Ovary (tissue), 9 donors: ENCODE data around the gene UAP1. TPM values are rescaled to one million over a fixed set of nuclear protein-coding genes. Genes with fewer than 3 reads are reported as not detected.
"Not testable (repeated sequence)": the region's sequence is repeated elsewhere in the genome, so short reads cannot be mapped to it uniquely, and the experiment has no call there.

Source experiments
- DNase-seq, 5 donors: peaks; one replicate each; pipeline ENCODE4 v3.0.0-alpha.2; 2019 to 2020
- H3K27ac ChIP-seq, 2 donors: fragments of 200-600 bp; one replicate each; pipeline versions ENCODE4 v1.5.1 to v1.8.0; 2019 to 2022
- H3K27me3 ChIP-seq: fragments of 200-600 bp; one replicate; pipeline ENCODE4 v1.8.0; 2022
- H3K36me3 ChIP-seq: fragments of 200-600 bp; sonication (generic); one replicate; pipeline ENCODE4 v1.5.1; 2019
- H3K4me1 ChIP-seq: one replicate; pipeline ENCODE4 v1.8.1; 2013; ENCODE audit warnings: mild to moderate bottlenecking, moderate library complexity; ENCODE audit not compliant: insufficient read depth
- H3K4me3 ChIP-seq: fragments of 200-600 bp; sonication (generic); one replicate; pipeline ENCODE4 v1.5.1; 2017
- H3K9me3 ChIP-seq, 2 donors: fragments of 200-600 bp in 1 of 2; sonication (generic) in 1 of 2; one replicate each; pipeline versions ENCODE4 v1.5.1 to v1.8.1; 2013 to 2019; ENCODE audit warnings: mild to moderate bottlenecking in 1 of 2, moderate library complexity in 1 of 2
- CTCF ChIP-seq, 3 donors: fragments of 450-650 bp in 2 of 3; fragments of 200-600 bp in 1 of 3; IDR thresholded peaks; one replicate each; pipeline versions ENCODE4 v1.5.1 to v1.8.0; 2016 to 2022; ENCODE audit warnings: antibody characterized with exemption in 3 of 3, mild to moderate bottlenecking in 1 of 3
- EP300 ChIP-seq: sonication (generic); formaldehyde crosslinking; IDR thresholded peaks from one replicate; pipeline ENCODE4 v1.6.1; 2017; ENCODE audit warnings: antibody characterized with exemption
- POLR2A ChIP-seq: fragments of 450-650 bp; IDR thresholded peaks from one replicate; pipeline ENCODE4 v1.6.1; 2017; ENCODE audit warnings: antibody characterized with exemption, mild to moderate bottlenecking, moderate library complexity
- WGBS, 3 donors: extraction: QIAGEN DNeasy Blood & Tissue Kit in 1 of 3; methylation state at CpG; one replicate each; pipeline versions ENCODE4 v1.1.5 to v1.1.7; 2013 to 2017; 5-methylcytosine and 5-hydroxymethylcytosine counted together
- intact Hi-C, 4 donors: fragments of 100-400 bp; cut with DNase I; formaldehyde crosslinking; loops; one replicate each; pipeline versions ENCODE4 v1.11.0 to v1.15.1; 2022 to 2023
- polyA plus RNA-seq, 2 donors: library from polyadenylated mRNA; stranded (reverse); fragments of 200-250 nt in 1 of 2; fragments of 350-450 nt in 1 of 2; fragmentation: Illumina TruSeq in 1 of 2; extraction: RNeasy Lipid Tissue Mini Kit (QIAGEN cat#74804) in 1 of 2; gene quantifications; one replicate each; pipeline ENCODE4 v1.2.3, GENCODE V29; 2013 to 2014
- total RNA-seq, 7 donors: library from RNA; depleted of rRNA in 2 of 7; stranded (reverse); fragments of >200 nt in 2 of 7; fragmentation: NEBNext Ultra II Directional in 3 of 7; extraction: Animal tissue kit (Norgen Biotek cat#: 25700) in 3 of 7; gene quantifications; one replicate each; pipeline versions ENCODE4 v1.1.0 to v1.2.4, GENCODE V29; 2016 to 2023
- donor health status: DM: no; HTN: no; CAD: no; lungs with moderate emphysema.
- donor health status: DM: no; HTN: no; CAD: no.
- donor health status: Bipolar disorder and iron deficiency.
- donor health status: DM: yes; HTN: yes; CAD: no.
- donor health status: DM: no; HTN: no; CAD: no.
- donor health status: DM: yes; HTN: yes; CAD: no.

The UAP1 gene
- total and polyA plus RNA-seq, 9 donors: 31.2 to 108 (median 49.3) TPM

- Histone ChIP-seq H3K27ac (no peak overlapping the region), H3K4me3 (no peak overlapping the region), H3K36me3 (no peaks in the 10 kb centered on the region), H3K27me3 (no peaks in the 10 kb centered on the region), H3K4me1 (peaks cover 2% of the 10 kb centered on the region), H3K9me3 (no peaks in the 10 kb centered on the region)
- no peak for DNase-seq
- intact Hi-C loops: no loop called here
- no peak for TF ChIP-seq CTCF (IDR thresholded peaks at IDR 0.05)
- TF ChIP-seq POLR2A: no peak
- no peak for TF ChIP-seq EP300
- WGBS, 3 donors: 20 to 41% (median 32%) methylated on average over 1 of the region's 1 CpG
Observed at GRCh38 chr1:162571696-162572095, 10.2 kb downstream of the UAP1 start.

GRCh38 chr1:162573136-162573535 is 11.6 kb downstream of the UAP1 start:
- 90 to 92% (median 91%) methylated on average over 1 of the region's 1 CpG for WGBS, 3 donors
- H3K36me3 ChIP-seq: no peaks in the 10 kb centered on the region
- intact Hi-C loops: no loop called here
- TF ChIP-seq CTCF (IDR thresholded peaks at IDR 0.05) (no peak), POLR2A (no peak), EP300 (no peak)
- no peaks in the 10 kb centered on the region for H3K27me3 ChIP-seq
- no peak overlapping the region for H3K27ac ChIP-seq
- no peaks in the 10 kb centered on the region for H3K9me3 ChIP-seq
- peaks cover 2% of the 10 kb centered on the region for H3K4me1 ChIP-seq
- DNase-seq: no peak
- H3K4me3 ChIP-seq: no peak overlapping the region

GRCh38 chr1:162578071-162578700 is 16.7 kb downstream of the UAP1 start:
- no peak overlapping the region for H3K27ac ChIP-seq
- intact Hi-C loops: no loop called here
- no peak overlapping the region for H3K4me3 ChIP-seq
- no peaks in the 10 kb centered on the region for H3K27me3 ChIP-seq
- DNase-seq: no peak
- no peak for TF ChIP-seq POLR2A
- H3K4me1 ChIP-seq: no peaks in the 10 kb centered on the region
- 75 to 87% (median 84%) methylated on average over 4 of the region's 4 CpGs for WGBS, 3 donors
- no peaks in the 10 kb centered on the region for H3K9me3 ChIP-seq
- H3K36me3 ChIP-seq: no peaks in the 10 kb centered on the region

- intact Hi-C loops: no loop called here
- Histone ChIP-seq H3K36me3 (no peaks in the 10 kb centered on the region), H3K27me3 (no peaks in the 10 kb centered on the region), H3K4me1 (no peaks in the 10 kb centered on the region), H3K4me3 (no peak overlapping the region), H3K9me3 (no peaks in the 10 kb centered on the region), H3K27ac (no peak overlapping the region)
- DNase-seq: no peak
- 88 to 94% (median 89%) methylated on average over 1 of the region's 1 CpG for WGBS, 3 donors
- TF ChIP-seq EP300 (no peak), CTCF (IDR thresholded peaks at IDR 0.05) (no peak), POLR2A (no peak)
Observed at GRCh38 chr1:162578936-162579335, 17.4 kb downstream of the UAP1 start.

- Histone ChIP-seq H3K4me1 (no peaks in the 10 kb centered on the region), H3K27me3 (no peaks in the 10 kb centered on the region), H3K36me3 (no peaks in the 10 kb centered on the region), H3K4me3 (no peak overlapping the region), H3K27ac (no peak overlapping the region), H3K9me3 (no peaks in the 10 kb centered on the region)
- TF ChIP-seq POLR2A (no peak), EP300 (no peak), CTCF (IDR thresholded peaks at IDR 0.05) (no peak)
- intact Hi-C loops: no loop called here
- DNase-seq: no peak
Observed at GRCh38 chr1:162580308-162580707, 18.8 kb downstream of the UAP1 start.

GRCh38 chr1:162582901-162583300 is 21.4 kb downstream of the UAP1 start:
- H3K27me3 ChIP-seq, DNase-seq, H3K4me1 ChIP-seq, H3K4me3 ChIP-seq, H3K9me3 ChIP-seq, intact Hi-C loops, H3K27ac ChIP-seq, H3K36me3 ChIP-seq: not testable (repeated sequence)
- 83 to 95% (median 95%) methylated on average over 6 of the region's 6 CpGs for WGBS, 3 donors

GRCh38 chr1:162585101-162585500 is 23.6 kb downstream of the UAP1 start:
- H3K9me3 ChIP-seq, H3K36me3 ChIP-seq, DNase-seq, intact Hi-C loops, H3K4me1 ChIP-seq, H3K27me3 ChIP-seq, H3K27ac ChIP-seq, H3K4me3 ChIP-seq: not testable (repeated sequence)
- 92 to 98% (median 97%) methylated on average over 4 of the region's 4 CpGs for WGBS, 3 donors
